GM18526 (cell line): ENCODE data around the gene SEPTIN11.
A peak's percentile ranks its signal among the peaks of the same experiment; 100 is the strongest.

Source experiments
- POLR2A ChIP-seq: IDR thresholded peaks from 3 replicates; pipeline ENCODE4 v1.6.1; 2011; ENCODE audit not compliant: insufficient read length; ENCODE audit errors: extremely low read depth

The SEPTIN11 gene

GRCh38 chr4:76948443-76949275, 893 bp upstream of the SEPTIN11 start:
- peak; percentile 41 for TF ChIP-seq POLR2A

GRCh38 chr4:76950052-76950955, 752 bp downstream of the SEPTIN11 start:
- TF ChIP-seq POLR2A, result peak; percentile 1

- no peak for TF ChIP-seq POLR2A
Measured at GRCh38 chr4:76950956-76951671, 1.6 kb downstream of the SEPTIN11 start.

GRCh38 chr4:76951672-76952010, 2.1 kb downstream of the SEPTIN11 start:
- no peak for TF ChIP-seq POLR2A

- no peak for TF ChIP-seq POLR2A
Measured at GRCh38 chr4:76952071-76952470, 2.5 kb downstream of the SEPTIN11 start.

GRCh38 chr4:76952656-76953582, 3.4 kb downstream of the SEPTIN11 start:
- TF ChIP-seq POLR2A, result no peak

- no peak for TF ChIP-seq POLR2A
Measured at GRCh38 chr4:76953956-76954355, 4.4 kb downstream of the SEPTIN11 start.

GRCh38 chr4:76954489-76954888, 4.9 kb downstream of the SEPTIN11 start:
- no peak for TF ChIP-seq POLR2A

- TF ChIP-seq POLR2A, result no peak
Measured at GRCh38 chr4:76955182-76955581, 5.6 kb downstream of the SEPTIN11 start.

- no peak for TF ChIP-seq POLR2A
Measured at GRCh38 chr4:76957004-76957738, 7.6 kb downstream of the SEPTIN11 start.

GRCh38 chr4:76958891-76959290, 9.3 kb downstream of the SEPTIN11 start:
- TF ChIP-seq POLR2A, result no peak

- no peak for TF ChIP-seq POLR2A
Measured at GRCh38 chr4:76960014-76960413, 10.5 kb downstream of the SEPTIN11 start.

GRCh38 chr4:76962406-76963130, 13.0 kb downstream of the SEPTIN11 start:
- TF ChIP-seq POLR2A, result no peak

- TF ChIP-seq POLR2A, result no peak
Measured at GRCh38 chr4:76963131-76963750, 13.7 kb downstream of the SEPTIN11 start.
